Measurements from ENCODE around the gene TLCD1.

The TLCD1 gene

DNA sequence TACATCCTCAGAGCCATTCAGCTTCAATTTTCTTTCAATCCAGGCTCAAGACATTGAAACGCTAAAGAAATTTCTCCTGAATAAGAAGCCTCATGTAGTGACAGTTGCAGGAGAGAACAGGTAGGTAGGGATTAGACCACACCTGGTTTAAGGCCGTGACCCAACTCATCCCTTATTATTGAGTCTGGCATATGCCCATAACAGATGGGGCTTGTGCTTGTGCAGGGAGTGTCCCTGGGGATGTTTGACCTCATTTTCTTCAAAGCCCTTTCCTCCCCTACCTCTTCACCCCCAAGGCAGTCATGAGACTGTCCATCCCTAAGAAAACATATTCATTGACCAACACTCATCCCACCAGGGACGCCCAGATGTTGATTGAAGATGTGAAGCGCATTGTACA, 39.7 kb downstream of the TLCD1 start:
- no peak for DNase-seq (ENCODE audit: low spot score)

GRCh38 chr17:28685366-28685765, 40.7 kb downstream of the TLCD1 start:
- no peak for DNase-seq (ENCODE audit: low spot score)

GRCh38 chr17:28684963-28685362, 41.1 kb downstream of the TLCD1 start:
- no peak for DNase-seq (ENCODE audit: low spot score)

DNA sequence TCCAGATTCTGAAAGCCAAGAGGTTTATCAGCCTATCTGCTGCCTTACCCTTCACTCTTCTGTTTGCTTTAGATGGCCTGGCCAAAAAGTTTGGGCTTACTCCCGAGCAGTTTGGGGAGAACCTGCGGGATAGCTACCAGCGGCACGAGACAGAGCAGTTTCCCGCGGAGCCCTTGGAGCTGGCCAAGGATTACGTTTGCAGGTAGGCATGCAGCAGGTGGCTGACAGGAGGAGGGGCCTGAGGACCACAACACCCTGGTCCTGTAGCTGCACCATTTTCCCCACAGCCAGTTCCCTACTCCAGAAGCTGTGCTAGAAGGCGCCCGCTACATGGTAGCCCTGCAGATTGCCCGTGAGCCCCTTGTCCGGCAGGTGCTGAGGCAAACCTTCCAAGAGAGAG, 43.4 kb downstream of the TLCD1 start:
- DNase-seq (ENCODE audit: low spot score), result no peak

GRCh38 chr17:28675980-28676379, 50.1 kb downstream of the TLCD1 start:
- DNase-seq (ENCODE audit: low spot score), result peak; percentile 26

- DNase-seq (ENCODE audit: low spot score), result no peak
These were observed 50.5 kb downstream of the TLCD1 start for GRCh38 chr17:28675490-28675889.

Data from hematopoietic multipotent progenitor cell treated with erythropoietin and hydrocortisone succinate and interleukin-3 and kit ligand, for 15 days (in vitro differentiated cells).